Sigmoid colon (tissue), 7 donors: ENCODE data around the gene HOXB5. TPM values are rescaled to one million over a fixed set of nuclear protein-coding genes. Genes with fewer than 3 reads are reported as not detected.
A peak's percentile ranks its signal among the peaks of the same experiment; 100 is the strongest.

Experiments used
- DNase-seq: peaks from one replicate; pipeline ENCODE4 v3.0.0-alpha.2; 2019
- H3K27ac ChIP-seq, 4 donors: fragments of 200-600 bp; sonication (generic); one replicate each; pipeline ENCODE4 v1.5.1; 2016 to 2019; ENCODE audit warnings: mild to moderate bottlenecking in 1 of 4
- H3K27me3 ChIP-seq, 3 donors: fragments of 200-600 bp; sonication (generic); one replicate each; pipeline ENCODE4 v1.5.1; 2019; ENCODE audit warnings: mild to moderate bottlenecking in 1 of 3
- H3K36me3 ChIP-seq, 4 donors: fragments of 200-600 bp; sonication (generic); one replicate each; pipeline ENCODE4 v1.5.1; 2016 to 2019
- H3K4me1 ChIP-seq, 4 donors: fragments of 200-600 bp; sonication (generic); one replicate each; pipeline ENCODE4 v1.5.1; 2017 to 2019
- H3K4me3 ChIP-seq, 4 donors: fragments of 200-600 bp; sonication (generic); one replicate each; pipeline ENCODE4 v1.5.1; 2017 to 2019; ENCODE audit warnings: mild to moderate bottlenecking in 2 of 4, moderate library complexity in 1 of 4
- H3K9me3 ChIP-seq, 4 donors: fragments of 200-600 bp in 3 of 4; sonication (generic) in 3 of 4; one replicate each; pipeline versions ENCODE4 v1.5.1 to v1.6.1; 2013 to 2019
- CTCF ChIP-seq, 4 experiments: fragments of 450-650 bp in 3 of 4; fragments of 200-600 bp in 1 of 4; IDR thresholded peaks; one replicate each; pipeline ENCODE4 v1.5.1; 2016 to 2019; ENCODE audit warnings: antibody characterized with exemption in 4 of 4, mild to moderate bottlenecking in 3 of 4, moderate library complexity in 2 of 4
- EP300 ChIP-seq, 4 donors: sonication (generic); formaldehyde crosslinking; IDR thresholded peaks; one replicate each; pipeline ENCODE4 v1.6.1; 2017; ENCODE audit warnings: antibody characterized with exemption in 4 of 4
- POLR2A ChIP-seq, 2 donors: fragments of 450-650 bp; IDR thresholded peaks; one replicate each; pipeline ENCODE4 v1.6.1; 2016; ENCODE audit warnings: antibody characterized with exemption in 2 of 2, mild to moderate bottlenecking in 2 of 2, moderate library complexity in 2 of 2
- POLR2AphosphoS5 ChIP-seq, 4 donors: sonication (generic); formaldehyde crosslinking; IDR thresholded peaks; one replicate each; pipeline ENCODE4 v1.6.1; 2017; ENCODE audit warnings: antibody characterized with exemption in 4 of 4
- WGBS, 2 donors: extraction: QIAGEN DNeasy Blood & Tissue Kit; methylation state at CpG; one replicate each; pipeline ENCODE4 v1.1.7; 2013; 5-methylcytosine and 5-hydroxymethylcytosine counted together
- intact Hi-C: fragments of 100-400 bp; cut with DNase I; formaldehyde crosslinking; loops from one replicate; pipeline ENCODE4 v1.15.1; 2023
- polyA plus RNA-seq, 3 donors: library from polyadenylated mRNA; stranded (reverse); fragments of 200-250 nt; gene quantifications; one replicate each; pipeline ENCODE4 v1.2.3, GENCODE V29; 2013
- total RNA-seq, 4 donors: library from RNA; depleted of rRNA; stranded (reverse); fragments of >200 nt; gene quantifications; one replicate each; pipeline ENCODE4 v1.1.0, GENCODE V29; 2016
- donor health status: healthy with polysubstance abuse.
- donor health status: Bipolar disorder and iron deficiency.
- donor health status: healthy.

The HOXB5 gene
- total and polyA plus RNA-seq, 7 donors = 1.5 to 13.9 (median 2.5) TPM

GRCh38 chr17:48590607-48591161 lies 2.9 kb downstream of the HOXB5 start:
- H3K4me3 ChIP-seq = peak overlapping the region; percentile 36 to 70 (median 56)
- no peaks in the 10 kb centered on the region for H3K9me3 ChIP-seq
- DNase-seq = no peak
- peaks cover 0 to 7% (median 0%) of the 10 kb centered on the region in 3 donors for H3K27me3 ChIP-seq
- H3K27ac ChIP-seq = peak overlapping the region in 3 of 4 donors; percentile 95 to 99 (median 97)
- peaks cover 0 to 55% (median 42%) of the 10 kb centered on the region in 4 donors for H3K4me1 ChIP-seq
- peak in 1 of 4 donors; percentile 3 for TF ChIP-seq POLR2AphosphoS5 (IDR thresholded peaks at IDR 0.05)
- no peak for TF ChIP-seq EP300 (IDR thresholded peaks at IDR 0.05)
- intact Hi-C loops = no loop called here
- no peaks in the 10 kb centered on the region for H3K36me3 ChIP-seq

GRCh38 chr17:48589831-48590606 lies 3.6 kb downstream of the HOXB5 start, which contains the start of gene HOXB3:
Gene HOXB3, minus strand, starts transcription at chr17:48590241. Its CDS starts 37,767 bp downstream, at chr17:48552474.
- Histone ChIP-seq H3K4me3 (peak within 1 kb of the TSS; percentile 36 to 70 (median 56)), H3K27ac (peak within 1 kb of the TSS in 3 of 4 donors; percentile 95 to 99 (median 97)), H3K9me3 (no peaks in the 10 kb centered on the region), H3K27me3 (peaks cover 0 to 3% (median 0%) of the 10 kb centered on the region in 3 donors), H3K36me3 (no peaks in the 10 kb centered on the region), H3K4me1 (peaks cover 0 to 49% (median 37%) of the 10 kb centered on the region in 4 donors)
- 25 to 28% methylated on average over 23 of the region's 23 CpGs for WGBS, 2 donors
- TF ChIP-seq POLR2AphosphoS5 (IDR thresholded peaks at IDR 0.05) = peak; percentile 74 to 95 (median 91)
- peak; percentile 50 to 86 for TF ChIP-seq POLR2A (IDR thresholded peaks at IDR 0.05)
- TF ChIP-seq EP300 (IDR thresholded peaks at IDR 0.05) = peak in 2 of 4 donors; percentile 71 to 89
- TF ChIP-seq CTCF (IDR thresholded peaks at IDR 0.05) = no peak
- no peak for DNase-seq
- intact Hi-C loops = no loop called here

GRCh38 chr17:48589060-48589830 lies 4.3 kb downstream of the HOXB5 start:
- H3K27ac ChIP-seq = peak overlapping the region in 3 of 4 donors; percentile 95 to 99 (median 97)
- WGBS, 2 donors = 38 to 75% methylated on average over 10 of the region's 10 CpGs
- no peak for DNase-seq
- H3K4me3 ChIP-seq = peak overlapping the region; percentile 36 to 70 (median 56)
- intact Hi-C loops = no loop called here
- no peak for TF ChIP-seq EP300 (IDR thresholded peaks at IDR 0.05)
- TF ChIP-seq POLR2A (IDR thresholded peaks at IDR 0.05) = no peak
- no peak for TF ChIP-seq POLR2AphosphoS5 (IDR thresholded peaks at IDR 0.05)
- no peaks in the 10 kb centered on the region for H3K27me3 ChIP-seq
- no peaks in the 10 kb centered on the region for H3K36me3 ChIP-seq
- H3K9me3 ChIP-seq = no peaks in the 10 kb centered on the region
- H3K4me1 ChIP-seq = peaks cover 0 to 49% (median 36%) of the 10 kb centered on the region in 4 donors

DNA sequence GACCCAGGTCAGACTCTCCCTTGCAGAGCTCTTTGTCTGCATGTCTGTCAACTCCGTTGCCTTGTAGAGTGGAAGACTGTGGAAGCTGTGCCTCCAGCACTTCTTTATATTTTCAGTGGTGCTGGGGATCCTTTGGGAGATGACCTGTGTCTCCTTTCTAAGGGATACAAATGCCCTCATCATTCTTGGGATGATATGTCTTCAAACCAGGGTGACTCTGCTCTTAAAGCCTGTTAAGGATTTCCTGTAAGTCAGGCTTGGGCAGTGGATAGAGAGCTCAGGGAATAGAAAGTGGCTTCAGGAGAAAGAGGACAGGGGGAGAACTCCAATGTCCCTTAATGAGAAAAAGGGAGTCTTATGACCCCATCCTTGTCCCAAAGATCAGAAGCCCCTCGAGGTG lies 5.1 kb downstream of the HOXB5 start:
- DNase-seq = no peak
- Histone ChIP-seq H3K36me3 (no peaks in the 10 kb centered on the region), H3K27me3 (no peaks in the 10 kb centered on the region), H3K4me3 (peak overlapping the region; percentile 36 to 70 (median 56)), H3K4me1 (peaks cover 0 to 52% (median 41%) of the 10 kb centered on the region in 4 donors), H3K27ac (peak overlapping the region in 3 of 4 donors; percentile 95 to 99 (median 97)), H3K9me3 (no peaks in the 10 kb centered on the region)
- intact Hi-C loops = no loop called here
- 47 to 58% methylated on average over 2 of the region's 2 CpGs for WGBS, 2 donors
- peak in 1 of 4 donors; percentile 9 for TF ChIP-seq POLR2AphosphoS5 (IDR thresholded peaks at IDR 0.05)
- no peak for TF ChIP-seq EP300 (IDR thresholded peaks at IDR 0.05)

- Histone ChIP-seq H3K4me1 (peaks cover 0 to 55% (median 45%) of the 10 kb centered on the region in 4 donors), H3K36me3 (no peaks in the 10 kb centered on the region), H3K9me3 (no peaks in the 10 kb centered on the region), H3K27me3 (no peaks in the 10 kb centered on the region), H3K27ac (peak overlapping the region; percentile 2 to 99 (median 96)), H3K4me3 (peak overlapping the region; percentile 36 to 70 (median 56))
- no peak for DNase-seq
- WGBS, 2 donors = 57 to 74% methylated on average over 2 of the region's 2 CpGs
- intact Hi-C loops = no loop called here
- no peak for TF ChIP-seq CTCF (IDR thresholded peaks at IDR 0.05)
- no peak for TF ChIP-seq EP300 (IDR thresholded peaks at IDR 0.05)
- no peak for TF ChIP-seq POLR2AphosphoS5 (IDR thresholded peaks at IDR 0.05)
- TF ChIP-seq POLR2A (IDR thresholded peaks at IDR 0.05) = no peak
Measured at GRCh38 chr17:48588074-48588415, 5.5 kb downstream of the HOXB5 start.
